Measurements from ENCODE around the gene TIMP3.
"Not testable (repeated sequence)": the region's sequence is repeated elsewhere in the genome, so short reads cannot be mapped to it uniquely, and the experiment has no call there.

TIMP3 gene

DNA sequence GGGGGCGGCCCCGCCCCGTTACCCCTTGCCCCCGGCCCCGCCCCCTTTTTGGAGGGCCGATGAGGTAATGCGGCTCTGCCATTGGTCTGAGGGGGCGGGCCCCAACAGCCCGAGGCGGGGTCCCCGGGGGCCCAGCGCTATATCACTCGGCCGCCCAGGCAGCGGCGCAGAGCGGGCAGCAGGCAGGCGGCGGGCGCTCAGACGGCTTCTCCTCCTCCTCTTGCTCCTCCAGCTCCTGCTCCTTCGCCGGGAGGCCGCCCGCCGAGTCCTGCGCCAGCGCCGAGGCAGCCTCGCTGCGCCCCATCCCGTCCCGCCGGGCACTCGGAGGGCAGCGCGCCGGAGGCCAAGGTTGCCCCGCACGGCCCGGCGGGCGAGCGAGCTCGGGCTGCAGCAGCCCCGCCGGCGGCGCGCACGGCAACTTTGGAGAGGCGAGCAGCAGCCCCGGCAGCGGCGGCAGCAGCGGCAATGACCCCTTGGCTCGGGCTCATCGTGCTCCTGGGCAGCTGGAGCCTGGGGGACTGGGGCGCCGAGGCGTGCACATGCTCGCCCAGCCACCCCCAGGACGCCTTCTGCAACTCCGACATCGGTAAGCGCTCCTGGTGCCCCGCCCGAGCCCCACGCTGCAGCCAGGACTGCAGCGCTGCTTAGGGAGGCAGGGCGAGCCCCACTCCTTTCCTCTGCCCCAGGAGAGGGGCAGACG is at the start of gene TIMP3:
Gene TIMP3, plus strand, starts transcription at position 169 of the 700 bp plus-strand sequence. Its CDS starts 297 bp downstream, at position 466.
- DNase-seq, result peak; percentile 22

DNA sequence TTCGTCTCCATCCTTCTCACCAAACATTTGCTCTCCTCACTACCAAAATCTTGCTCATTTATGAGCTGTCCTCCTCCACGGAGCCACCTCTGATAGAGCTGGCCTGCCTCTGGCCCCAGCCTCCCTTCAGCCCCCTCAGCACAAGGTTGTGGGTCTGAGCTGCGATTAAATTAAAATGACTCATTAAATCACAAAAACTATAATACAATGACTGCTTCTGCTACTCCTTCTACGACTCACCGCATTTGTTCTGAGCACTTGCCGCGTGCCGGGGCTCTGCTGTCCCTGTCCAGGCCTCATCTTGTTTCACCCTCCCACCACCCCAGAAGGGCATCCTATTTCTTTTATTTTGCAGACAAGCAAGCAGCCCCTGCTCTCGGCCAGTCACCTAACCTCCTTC is 49.2 kb upstream of the TIMP3 start:
- peak; percentile 66 for ATAC-seq

More for the DNA sequence above, at the start of gene TIMP3:
- ATAC-seq, result peak; percentile 30

DNA sequence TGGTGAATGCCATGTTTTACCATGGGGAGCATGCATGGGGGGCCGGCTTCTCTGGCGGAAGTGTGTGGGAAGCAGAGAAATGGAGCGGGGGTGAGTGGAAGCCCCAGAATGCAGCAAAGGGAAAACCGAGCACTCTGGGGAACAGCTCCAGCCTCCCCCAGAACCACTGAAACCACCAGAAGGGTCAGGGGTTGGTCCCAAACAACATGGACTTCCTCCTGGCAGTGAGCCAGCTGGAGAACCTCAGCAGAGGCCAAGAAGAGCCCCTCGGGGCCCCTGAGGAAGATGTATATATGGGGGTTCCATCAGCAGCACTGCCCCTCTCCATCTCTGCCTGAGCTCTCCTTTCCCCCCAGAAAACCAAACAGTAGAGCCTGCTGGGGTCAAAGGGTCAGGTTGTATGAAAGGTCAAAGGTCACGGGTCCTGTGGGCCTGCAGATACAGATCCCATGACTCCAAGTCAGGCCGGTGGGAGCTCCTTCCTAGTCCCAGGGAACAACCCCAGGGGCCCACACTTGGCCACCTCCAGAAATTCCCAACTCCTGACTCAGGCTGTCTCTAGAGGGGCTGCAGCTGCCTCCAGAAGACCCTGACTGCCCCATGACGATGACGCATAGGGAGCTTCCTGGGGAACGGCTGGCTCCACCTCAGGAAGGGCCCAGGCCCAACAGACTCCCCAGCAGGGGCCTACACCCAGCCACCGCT is 48.5 kb upstream of the TIMP3 start:
- no peak for ATAC-seq
- peak; percentile 7 for DNase-seq

More for the DNA sequence above, 49.2 kb upstream of the TIMP3 start:
- no peak for DNase-seq

DNA sequence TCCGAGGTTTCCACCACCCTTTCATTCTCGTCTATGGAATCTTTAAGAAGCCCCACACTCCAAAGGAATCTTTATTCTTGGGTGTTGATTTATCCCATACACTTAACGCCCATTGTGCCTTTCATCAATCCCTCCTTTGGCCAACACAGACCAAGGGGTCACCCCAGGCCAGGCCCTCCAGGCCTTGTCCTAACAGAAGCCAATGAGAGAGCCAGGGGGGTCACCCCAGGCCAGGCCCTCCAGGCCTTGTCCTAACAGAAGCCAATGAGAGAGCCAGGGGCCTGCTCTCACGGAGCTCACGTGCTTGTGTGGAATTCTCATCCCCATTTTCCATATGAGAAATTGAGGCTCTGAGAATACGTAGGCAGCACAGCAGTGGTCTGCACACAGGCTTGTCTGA is 47.9 kb upstream of the TIMP3 start:
- ATAC-seq, result no peak
- no peak for DNase-seq

DNA sequence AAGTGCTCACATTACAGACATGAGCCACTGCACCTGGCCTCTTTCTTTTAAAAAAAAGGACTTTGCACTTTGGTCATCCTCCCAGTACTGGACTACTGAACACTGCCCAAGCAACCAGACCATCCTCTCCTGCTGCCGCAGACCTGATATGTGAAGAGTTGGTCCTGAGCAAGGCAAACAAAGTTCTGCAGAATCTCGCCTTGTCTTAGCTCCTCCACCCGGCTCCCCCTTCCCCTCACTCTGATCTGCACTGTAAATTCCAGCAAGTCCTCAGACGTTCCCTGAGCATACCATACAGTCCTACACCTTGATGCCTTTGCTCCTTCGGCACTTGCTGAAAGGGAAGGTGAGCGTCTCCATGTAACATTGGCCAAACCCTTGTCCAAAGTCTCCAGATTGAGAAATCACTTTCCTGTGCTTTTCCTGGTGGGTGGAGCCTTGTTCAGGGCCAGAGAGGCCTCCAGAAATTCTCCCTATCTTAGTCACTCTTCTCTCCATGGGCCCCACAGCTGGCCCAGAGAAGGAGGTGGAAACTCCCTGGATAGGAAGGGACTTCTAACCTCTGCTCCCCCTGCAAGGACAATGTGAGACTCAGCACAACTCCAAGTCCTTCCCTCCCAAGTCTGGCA is 47.0 kb upstream of the TIMP3 start:
- ATAC-seq (no peak), DNase-seq (no peak)

DNA sequence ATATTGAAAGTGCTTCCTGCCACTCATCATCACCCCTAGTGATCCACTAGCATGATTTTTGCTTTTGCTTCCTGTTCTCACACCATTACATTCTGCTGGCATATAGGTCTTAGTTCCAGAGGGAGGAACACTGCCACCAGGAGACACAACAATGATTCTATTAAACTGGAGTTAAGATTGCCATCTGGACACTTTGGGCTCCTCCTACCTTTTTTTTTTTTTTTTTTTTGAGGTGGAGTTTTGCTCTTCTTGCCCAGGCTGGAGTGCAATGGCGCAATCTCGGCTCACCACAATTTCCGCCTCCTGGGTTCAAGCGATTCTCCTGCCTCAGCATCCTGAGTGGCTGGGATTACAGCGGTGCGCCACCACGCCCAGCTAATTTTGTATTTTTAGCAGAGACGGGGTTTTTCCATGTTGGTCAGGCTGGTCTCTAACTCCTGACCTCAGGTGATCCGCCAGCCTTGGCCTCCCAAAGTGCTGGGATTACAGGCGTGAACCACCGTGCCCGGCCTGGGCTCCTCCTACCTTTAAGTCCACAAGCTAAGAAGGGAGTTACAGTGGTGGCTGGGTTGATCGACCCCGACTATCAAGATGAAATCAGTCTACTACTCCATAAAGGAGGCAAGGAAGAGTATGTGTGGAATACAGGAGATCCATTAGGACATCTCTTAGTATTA is 44.3 kb upstream of the TIMP3 start:
- not testable (repeated sequence) for DNase-seq, ATAC-seq

DNA sequence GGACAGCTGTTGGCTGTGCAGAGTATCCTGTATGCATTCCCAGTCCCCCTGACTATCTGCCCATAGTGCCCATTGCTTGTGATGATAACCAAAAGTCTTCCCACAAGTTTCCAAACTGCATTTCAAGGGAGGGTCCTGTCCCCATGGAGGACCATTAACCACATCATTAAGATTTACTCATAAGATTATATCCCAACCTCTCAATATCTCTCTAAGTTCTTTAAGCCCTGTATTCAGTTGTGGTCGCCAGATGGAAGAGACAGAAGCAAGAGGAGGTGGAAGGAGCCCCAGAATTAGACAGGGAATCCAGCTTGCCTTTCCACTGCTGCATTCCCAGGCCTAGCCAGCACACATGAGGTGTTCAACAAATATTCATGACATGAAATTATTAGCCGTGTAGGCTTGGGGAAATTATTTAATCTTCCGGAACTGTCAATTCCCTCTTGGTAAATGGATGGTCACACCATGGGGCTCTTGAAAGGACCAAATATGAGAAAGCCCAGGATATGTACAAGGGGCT is 42.6 kb upstream of the TIMP3 start:
- DNase-seq (no peak), ATAC-seq (no peak)

DNA sequence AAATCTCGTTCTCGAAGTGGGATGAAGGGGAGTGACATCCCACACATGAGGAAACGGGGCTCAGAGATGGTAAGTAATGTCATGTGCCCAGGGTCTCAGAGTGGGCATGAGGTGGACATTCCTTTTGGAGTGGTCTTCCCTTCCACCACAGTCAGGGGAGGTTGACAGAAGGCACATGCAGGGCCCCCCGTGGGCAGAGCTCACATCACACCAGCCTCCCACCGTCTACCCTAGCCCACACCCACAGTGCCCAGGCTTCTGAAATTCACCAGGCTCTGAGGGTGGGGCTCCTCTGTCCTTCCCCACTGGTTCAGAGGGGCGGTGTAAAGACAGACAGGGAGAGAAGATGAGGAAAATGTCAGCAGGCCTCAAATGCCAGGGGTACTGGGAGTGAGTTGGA is 41.1 kb upstream of the TIMP3 start:
- no peak for DNase-seq
- ATAC-seq, result no peak

DNA sequence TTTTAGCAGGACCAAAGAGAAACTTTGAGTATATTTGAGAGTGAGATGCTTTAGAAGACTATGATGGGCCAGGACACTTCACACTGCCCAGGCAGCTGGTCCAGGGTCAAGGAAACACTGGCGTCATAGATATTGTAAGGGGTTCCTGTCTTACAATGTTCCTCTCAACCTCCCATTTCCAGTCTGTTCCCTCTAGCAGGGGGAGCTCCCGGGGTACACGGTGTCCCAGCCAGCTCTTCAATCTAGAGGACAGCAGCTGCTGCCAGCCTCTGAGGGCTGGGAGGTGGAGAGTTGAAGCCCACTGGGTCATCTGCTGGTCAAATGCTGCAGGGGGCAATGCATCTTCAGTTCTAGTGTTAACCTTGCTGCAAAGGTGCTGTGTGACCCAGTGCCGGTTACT is 40.7 kb upstream of the TIMP3 start:
- ATAC-seq (no peak), DNase-seq (no peak)

DNA sequence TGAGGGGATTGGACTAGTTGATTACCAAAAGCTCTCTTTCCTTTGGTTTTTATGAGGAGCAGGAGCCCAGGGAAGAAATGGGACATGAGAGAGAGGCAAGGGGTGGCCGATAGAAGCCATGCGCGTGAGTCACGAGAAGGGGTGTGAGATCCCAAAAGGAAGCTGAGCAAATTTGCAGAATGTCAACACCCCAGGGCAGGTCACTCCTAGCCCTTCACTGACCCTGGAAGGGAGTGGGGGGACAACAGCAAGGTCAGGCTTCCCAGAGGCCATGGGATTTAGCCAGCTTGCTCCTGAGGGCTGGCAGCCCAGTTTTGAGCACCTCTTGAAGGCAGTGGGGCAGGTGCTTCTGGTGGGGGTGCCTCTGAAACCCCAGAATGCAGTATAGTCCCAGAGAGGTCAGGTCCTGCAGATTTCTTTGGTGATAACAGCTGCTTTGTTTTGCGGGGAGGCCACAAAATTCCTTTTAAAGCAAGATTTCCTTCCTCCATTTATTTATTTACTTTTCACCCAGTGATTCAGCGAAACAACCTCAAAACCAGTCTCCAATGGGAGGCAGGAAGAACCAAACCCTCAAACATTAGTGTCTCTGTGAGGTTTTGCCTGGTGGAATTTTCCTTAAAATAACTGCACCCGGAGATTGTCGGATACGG is 40.1 kb upstream of the TIMP3 start:
- DNase-seq, result no peak

DNA sequence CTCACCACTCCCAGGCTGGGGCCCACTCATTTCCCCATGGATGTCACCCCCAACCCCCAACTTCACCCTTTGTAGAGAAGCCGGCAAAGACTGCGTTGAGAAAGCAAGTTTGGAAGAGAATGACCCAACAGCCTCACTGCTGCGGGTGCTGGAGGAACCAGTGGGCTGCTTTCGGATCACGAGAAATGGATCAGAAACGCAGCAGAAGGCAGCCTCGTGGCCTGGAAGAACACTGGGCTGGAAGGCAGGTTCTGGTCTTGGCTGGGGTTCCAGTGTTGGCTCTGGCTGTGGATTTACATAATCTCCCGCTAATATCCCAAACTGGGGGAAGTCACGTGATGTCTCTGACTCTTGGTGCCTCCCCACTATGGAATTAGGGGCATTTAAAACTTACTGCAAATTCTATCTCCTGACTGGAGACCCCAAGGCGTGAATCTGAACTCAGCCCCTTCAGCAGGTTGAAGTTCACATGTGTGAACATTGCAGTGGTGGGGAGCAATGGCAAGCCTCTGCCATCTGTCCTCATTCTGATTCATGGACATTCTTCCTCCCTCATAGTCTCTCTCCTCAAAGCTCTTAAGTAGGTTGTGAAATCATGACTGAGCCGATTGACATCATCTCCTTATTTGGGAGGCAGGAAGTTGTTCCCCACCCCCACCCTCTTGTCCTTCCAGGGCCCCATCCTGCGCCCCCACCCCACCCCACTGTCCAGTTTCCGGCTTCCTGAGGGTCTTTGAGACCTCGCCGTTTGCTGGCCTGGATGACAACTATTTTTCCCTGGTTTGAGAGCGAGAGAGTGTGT is 37.0 kb upstream of the TIMP3 start:
- ATAC-seq (no peak), DNase-seq (no peak)

More for the DNA sequence above, 40.1 kb upstream of the TIMP3 start:
- no peak for ATAC-seq

DNA sequence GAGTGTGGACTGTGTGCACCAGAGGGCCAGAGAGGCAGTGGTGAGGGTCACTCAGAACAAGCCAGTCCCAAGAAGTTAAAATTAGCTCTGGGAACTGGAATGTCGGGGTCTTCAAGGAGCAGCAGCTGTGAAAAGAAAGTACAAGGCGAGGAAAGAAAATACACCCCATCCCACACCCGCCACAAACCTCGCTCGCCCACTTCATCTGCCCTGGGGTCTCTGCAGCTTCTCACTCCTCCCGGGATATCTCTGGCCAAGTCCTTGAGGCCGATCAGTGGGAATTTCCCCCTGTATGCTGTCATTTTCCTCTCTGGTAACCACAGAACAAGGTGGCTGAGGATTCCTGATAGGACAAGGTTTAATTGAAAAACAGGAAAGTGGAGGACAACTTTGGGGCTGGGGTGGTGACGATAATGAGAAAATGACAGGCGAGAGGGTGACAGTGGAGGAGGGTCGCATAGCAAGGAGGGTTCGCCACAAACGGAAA is 36.3 kb upstream of the TIMP3 start:
- DNase-seq (no peak), ATAC-seq (no peak)

DNA sequence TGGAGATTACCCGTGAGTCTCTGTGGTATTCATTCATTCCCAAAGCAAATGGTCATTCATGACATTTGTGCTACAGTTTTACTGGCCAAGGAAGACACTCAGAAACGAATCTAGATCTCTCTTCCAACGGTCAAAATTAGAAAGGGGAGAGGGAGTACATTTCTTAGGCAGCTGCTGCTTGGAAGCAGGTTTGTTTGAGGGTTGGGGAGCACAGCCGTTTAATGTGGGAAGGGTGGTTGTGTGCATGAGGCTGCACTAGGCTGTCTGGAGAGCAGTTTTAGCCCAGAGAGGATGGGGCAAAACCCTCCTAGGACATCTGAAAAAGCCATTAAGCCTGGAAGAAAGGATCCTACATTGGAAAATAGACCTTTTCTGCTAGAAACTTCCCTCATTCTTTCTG is 29.7 kb upstream of the TIMP3 start:
- DNase-seq, result no peak
- ATAC-seq, result no peak

DNA sequence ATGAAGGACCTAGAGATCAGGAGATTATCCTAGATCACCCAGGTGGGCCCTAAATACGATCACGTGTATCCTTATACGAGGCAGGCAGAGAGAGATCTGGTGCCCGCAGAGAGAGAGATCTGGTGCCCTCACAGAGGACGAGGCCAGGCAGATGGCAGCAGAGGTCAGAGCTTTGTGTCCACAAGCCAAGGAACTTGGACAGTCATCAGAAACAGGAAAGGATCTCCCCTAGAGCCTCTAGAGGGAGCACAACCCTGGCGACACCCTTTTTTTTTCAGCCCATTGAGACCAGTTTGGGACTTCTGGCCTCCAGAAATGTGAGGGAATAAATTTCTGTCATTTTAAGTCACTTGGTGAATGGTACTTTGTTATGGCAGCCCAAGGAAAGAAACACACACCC is 25.5 kb upstream of the TIMP3 start:
- no peak for ATAC-seq

DNA sequence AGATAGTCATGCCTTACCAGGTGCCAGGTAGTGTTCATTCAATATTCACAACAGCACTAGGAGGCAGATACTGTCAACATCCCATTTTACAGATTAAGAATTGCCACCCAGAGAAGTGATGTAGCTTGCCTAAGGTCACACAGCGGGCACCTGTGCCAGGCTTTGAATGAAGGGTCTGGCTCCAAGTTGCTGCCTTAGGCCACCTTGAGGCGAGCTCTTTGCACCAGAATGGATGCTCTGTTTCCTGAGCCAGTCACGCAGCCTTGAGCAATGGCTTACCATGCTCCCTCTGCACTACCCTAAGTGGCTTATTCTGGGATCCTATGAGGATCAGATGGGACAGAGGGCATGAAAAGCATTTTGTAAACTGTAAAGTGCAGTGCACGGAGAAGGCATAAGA is 25.1 kb upstream of the TIMP3 start:
- ATAC-seq (no peak), DNase-seq (no peak)

More for the DNA sequence above, 25.5 kb upstream of the TIMP3 start:
- no peak for DNase-seq

DNA sequence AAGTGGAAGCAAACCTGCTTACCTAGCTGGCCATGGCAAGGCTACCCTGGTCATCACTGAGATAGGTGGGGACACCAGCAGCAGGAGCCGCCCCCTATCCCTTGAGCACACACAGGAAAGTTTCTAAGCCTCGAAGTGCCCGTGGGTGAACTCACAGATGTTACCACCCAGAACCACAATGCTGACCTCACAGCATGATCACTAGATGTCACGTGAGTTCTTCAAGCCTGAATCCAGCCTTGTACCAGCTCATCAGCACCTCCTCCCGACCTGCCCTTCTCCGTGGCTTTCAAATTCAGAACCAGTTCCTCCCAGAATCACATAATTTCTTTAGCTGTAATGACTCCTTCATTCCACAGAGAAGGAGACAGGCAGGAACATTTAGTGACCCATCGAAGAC is 24.7 kb upstream of the TIMP3 start:
- DNase-seq, result no peak
- ATAC-seq, result no peak

DNA sequence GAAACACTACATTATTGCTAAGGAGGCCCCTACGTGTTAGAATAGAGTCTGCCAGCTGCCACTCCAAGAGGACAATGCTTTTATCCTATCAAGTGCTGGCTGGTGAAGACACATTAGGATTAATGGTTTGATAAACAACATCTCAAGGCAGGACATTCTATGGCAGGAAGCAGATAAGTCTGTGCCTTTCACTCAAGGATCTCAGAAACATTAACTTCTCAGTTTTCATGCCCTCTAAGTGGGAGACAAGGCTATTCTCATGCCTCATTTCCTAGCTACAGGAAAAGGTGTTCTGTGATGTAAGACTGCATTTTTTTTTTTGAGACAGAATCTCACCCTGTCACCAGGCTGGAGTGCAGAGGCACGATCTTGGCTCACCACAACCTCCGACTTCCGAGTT is 23.5 kb upstream of the TIMP3 start:
- DNase-seq (no peak), ATAC-seq (no peak)

DNA sequence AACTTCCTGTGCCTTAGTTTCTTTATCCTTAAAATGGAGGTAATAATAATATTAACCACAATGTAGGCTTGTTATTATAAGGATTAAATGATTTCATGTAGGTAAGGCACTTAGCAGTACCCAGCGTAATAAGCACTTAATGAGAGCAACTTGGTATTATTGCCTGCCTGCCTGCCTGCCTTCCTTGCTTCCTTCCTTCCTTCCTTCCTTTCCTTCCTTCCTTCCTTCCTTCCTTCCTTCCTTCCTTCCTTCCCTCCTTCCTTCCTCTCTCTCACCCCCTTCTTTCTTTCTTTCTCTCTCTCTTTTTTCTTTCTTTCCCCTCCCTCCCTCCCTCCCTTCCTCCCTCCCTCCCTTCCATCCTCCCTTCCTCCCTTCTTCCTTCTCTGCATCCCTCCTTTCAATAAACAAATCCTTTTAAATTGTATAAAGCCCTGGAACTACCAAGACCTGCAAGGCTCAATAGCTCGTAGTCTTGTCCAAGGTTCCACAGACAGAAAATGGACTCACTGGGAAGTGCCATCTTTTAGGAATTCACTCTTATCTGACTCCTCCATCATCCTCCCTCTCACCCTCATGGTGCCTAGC is 20.7 kb upstream of the TIMP3 start:
- ATAC-seq (no peak), DNase-seq (no peak)

DNA sequence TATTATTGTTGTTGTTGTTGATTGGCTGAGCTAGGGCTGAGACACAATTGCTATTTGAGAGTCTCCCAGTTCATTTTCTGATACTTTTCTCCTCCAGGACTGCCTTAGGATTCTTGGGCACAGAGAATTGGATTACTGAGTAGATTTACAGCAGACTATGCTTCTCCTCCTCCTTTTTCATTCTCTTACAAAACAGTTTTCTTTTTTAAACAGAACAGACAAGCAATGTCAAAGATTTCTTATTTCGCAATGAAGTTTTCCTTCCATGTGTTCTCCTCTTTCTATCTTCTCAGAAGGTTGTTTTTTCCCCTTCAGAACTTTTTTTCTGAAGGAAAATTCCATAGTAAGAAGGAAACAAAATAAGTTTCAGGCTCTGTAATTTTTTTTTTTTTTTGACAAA is 19.8 kb upstream of the TIMP3 start:
- DNase-seq, result no peak
- no peak for ATAC-seq

DNA sequence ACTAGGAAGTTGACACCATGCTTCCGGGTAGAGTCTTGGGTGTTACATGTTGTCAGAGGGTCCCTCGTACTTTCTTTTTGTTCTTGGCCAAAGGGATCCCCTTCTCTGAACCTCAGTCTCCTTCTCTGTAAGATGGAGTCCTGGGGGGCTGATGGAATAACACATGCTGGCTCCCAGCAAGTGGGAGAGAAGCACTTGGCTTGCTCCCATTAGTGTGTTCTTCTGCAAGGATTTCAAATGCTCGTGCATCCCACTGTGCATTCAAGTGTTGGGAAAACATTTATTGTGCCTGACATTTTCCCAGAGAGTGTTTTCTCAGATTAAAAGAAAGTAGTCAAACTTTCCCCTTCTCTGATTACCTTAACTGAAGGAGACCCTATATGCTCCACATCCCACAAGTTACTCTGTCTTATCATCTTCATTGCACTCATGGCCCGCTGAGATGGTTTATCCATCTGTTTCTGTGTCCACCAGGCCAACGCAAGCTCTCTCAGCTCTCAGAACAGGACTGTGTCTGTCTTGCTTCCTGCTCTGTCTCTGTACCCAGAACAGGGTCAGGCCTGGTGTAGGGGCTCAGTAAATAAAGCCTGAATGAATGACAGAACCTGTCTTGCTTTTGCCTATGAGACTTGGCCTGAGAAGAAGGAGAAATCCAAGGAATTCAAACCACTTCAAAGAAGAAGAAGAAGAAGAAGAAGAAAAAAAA is 16.0 kb upstream of the TIMP3 start:
- DNase-seq (no peak), ATAC-seq (no peak)
